Astrocyte (in vitro differentiated cells and primary cell): ENCODE data around the gene COPB2. TPM values are rescaled to one million over a fixed set of nuclear protein-coding genes. Genes with fewer than 3 reads are reported as not detected.

Experiments used
- DNase-seq: peaks from one replicate; pipeline ENCODE4 v3.0.0-alpha.2; 2010; ENCODE audit warnings: low read depth
- FAIRE-seq: peaks from 2 replicates; lab custom pipeline; 2011; peaks lifted over from hg19 to GRCh38; lab: Jason Lieb, UNC
- H2AFZ ChIP-seq: 2 replicates; pipeline ENCODE4 v1.6.0; 2012; ENCODE audit warnings: low read depth, low read length, inconsistent platforms
- H3K27ac ChIP-seq: 2 replicates; pipeline ENCODE4 v1.5.1; 2011; ENCODE audit warnings: low read depth, low read length, inconsistent platforms
- H3K27me3 ChIP-seq: 2 replicates; pipeline ENCODE4 v1.6.0; 2011; ENCODE audit warnings: low read length, inconsistent platforms; ENCODE audit not compliant: insufficient read depth
- H3K36me3 ChIP-seq: 2 replicates; pipeline ENCODE4 v1.5.1; 2011; ENCODE audit warnings: low read length, inconsistent platforms; ENCODE audit not compliant: insufficient read depth
- H3K4me1 ChIP-seq: 2 replicates; pipeline ENCODE4 v1.5.1; 2011; ENCODE audit warnings: low read length, inconsistent platforms; ENCODE audit not compliant: insufficient read depth
- H3K4me2 ChIP-seq: 2 replicates; pipeline ENCODE4 v1.6.0; 2012; ENCODE audit warnings: low read length, inconsistent platforms
- H3K4me3 ChIP-seq: 2 replicates; pipeline ENCODE4 v1.5.1; 2011; ENCODE audit warnings: low read depth, mild to moderate bottlenecking, low read length, inconsistent platforms; ENCODE audit not compliant: insufficient read depth
- H3K79me2 ChIP-seq: 2 replicates; pipeline ENCODE4 v1.6.0; 2012; ENCODE audit warnings: mild to moderate bottlenecking, low read length, inconsistent platforms; ENCODE audit not compliant: insufficient read depth
- H3K9ac ChIP-seq: 2 replicates; pipeline ENCODE4 v1.6.0; 2012; ENCODE audit warnings: mild to moderate bottlenecking, low read length, inconsistent platforms
- H3K9me3 ChIP-seq: 2 replicates; pipeline ENCODE4 v1.5.1; 2012; ENCODE audit warnings: low read depth, mild to moderate bottlenecking, low read length, inconsistent platforms; ENCODE audit not compliant: insufficient read depth
- H4K20me1 ChIP-seq: 2 replicates; pipeline ENCODE4 v1.6.0; 2012; ENCODE audit warnings: low read length, inconsistent platforms; ENCODE audit not compliant: insufficient read depth
- H3K27ac Mint-ChIP-seq: one replicate; pipeline ENCODE4 v1.8.0; 2021; ENCODE audit warnings: mild to moderate bottlenecking, mixed read lengths; ENCODE audit not compliant: unreplicated experiment
- H3K27me3 Mint-ChIP-seq: one replicate; pipeline ENCODE4 v1.8.0; 2021; ENCODE audit warnings: low read depth, mixed read lengths; ENCODE audit not compliant: unreplicated experiment
- H3K36me3 Mint-ChIP-seq: one replicate; pipeline ENCODE4 v1.8.0; 2021; ENCODE audit warnings: low read depth, mixed read lengths; ENCODE audit not compliant: unreplicated experiment
- H3K4me1 Mint-ChIP-seq: one replicate; pipeline ENCODE4 v1.8.0; 2021; ENCODE audit warnings: low read depth, mixed read lengths; ENCODE audit not compliant: unreplicated experiment
- H3K4me3 Mint-ChIP-seq: one replicate; pipeline ENCODE4 v1.8.0; 2021; ENCODE audit warnings: mild to moderate bottlenecking, moderate library complexity, mixed read lengths; ENCODE audit not compliant: unreplicated experiment
- H3K9me3 Mint-ChIP-seq: one replicate; pipeline ENCODE4 v1.8.0; 2021; ENCODE audit warnings: mild to moderate bottlenecking, mixed read lengths; ENCODE audit not compliant: unreplicated experiment
- EZH2 ChIP-seq: IDR thresholded peaks from 2 replicates; pipeline ENCODE4 v1.6.1; 2012; ENCODE audit warnings: mild to moderate bottlenecking, low read length, inconsistent platforms; ENCODE audit not compliant: insufficient read depth
- total RNA-seq: library from RNA; stranded (reverse); gene quantifications from 2 replicates; pipeline ENCODE4 v1.2.1, GENCODE V29; 2021
- TF ChIP-seq, protein P1 (sequence below): IDR thresholded peaks from 2 replicates; pipeline ENCODE4 v1.5.1; 2011; ENCODE audit warnings: low read depth, mild to moderate bottlenecking, inconsistent platforms, low read length, moderate library complexity; ENCODE audit not compliant: insufficient read depth

Gene COPB2
- total RNA-seq, 1 donor from 2014 or later, result 269 TPM

DNA sequence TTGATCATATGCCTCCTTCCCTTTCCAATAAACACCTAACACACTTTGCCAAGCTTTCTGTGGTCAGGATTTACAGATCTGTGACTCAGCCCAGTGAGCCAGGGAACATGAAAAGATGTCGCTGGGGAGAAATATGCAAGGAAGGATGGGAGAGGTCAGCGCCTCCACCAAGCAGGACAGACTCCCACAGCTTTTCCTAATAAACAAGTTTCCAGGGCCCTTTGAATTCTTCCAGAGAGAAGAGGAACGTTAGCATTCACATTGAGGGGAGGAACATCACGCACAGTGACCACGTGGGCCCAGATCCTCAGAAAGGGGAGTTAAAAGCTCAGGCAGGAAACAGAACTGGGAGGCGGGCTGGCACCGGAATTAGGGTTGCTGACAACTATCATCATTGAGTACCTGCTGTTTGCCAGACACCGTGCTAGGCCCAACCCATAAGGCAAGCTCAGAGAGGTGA is 78.9 kb downstream of the COPB2 start:
- Histone ChIP-seq H3K27ac (peak overlapping the region; percentile 74), H3K4me3 (no peak overlapping the region), H3K4me1 (peaks cover 43% of the 10 kb centered on the region), H3K9me3 (no peaks in the 10 kb centered on the region), H3K27me3 (no peaks in the 10 kb centered on the region), H3K36me3 (no peaks in the 10 kb centered on the region), H3K9ac (peak overlapping the region; percentile 44), H3K4me2 (peak overlapping the region; percentile 53), H2AFZ (peak overlapping the region; percentile 35), H3K79me2 (no peaks in the 10 kb centered on the region), H4K20me1 (no peaks in the 10 kb centered on the region)
- peaks cover 7% of the 10 kb centered on the region for H3K9me3 Mint-ChIP-seq
- peak overlapping the region; percentile 78 for H3K27ac Mint-ChIP-seq
- no peak for TF ChIP-seq EZH2
- TF ChIP-seq, protein P1, sequence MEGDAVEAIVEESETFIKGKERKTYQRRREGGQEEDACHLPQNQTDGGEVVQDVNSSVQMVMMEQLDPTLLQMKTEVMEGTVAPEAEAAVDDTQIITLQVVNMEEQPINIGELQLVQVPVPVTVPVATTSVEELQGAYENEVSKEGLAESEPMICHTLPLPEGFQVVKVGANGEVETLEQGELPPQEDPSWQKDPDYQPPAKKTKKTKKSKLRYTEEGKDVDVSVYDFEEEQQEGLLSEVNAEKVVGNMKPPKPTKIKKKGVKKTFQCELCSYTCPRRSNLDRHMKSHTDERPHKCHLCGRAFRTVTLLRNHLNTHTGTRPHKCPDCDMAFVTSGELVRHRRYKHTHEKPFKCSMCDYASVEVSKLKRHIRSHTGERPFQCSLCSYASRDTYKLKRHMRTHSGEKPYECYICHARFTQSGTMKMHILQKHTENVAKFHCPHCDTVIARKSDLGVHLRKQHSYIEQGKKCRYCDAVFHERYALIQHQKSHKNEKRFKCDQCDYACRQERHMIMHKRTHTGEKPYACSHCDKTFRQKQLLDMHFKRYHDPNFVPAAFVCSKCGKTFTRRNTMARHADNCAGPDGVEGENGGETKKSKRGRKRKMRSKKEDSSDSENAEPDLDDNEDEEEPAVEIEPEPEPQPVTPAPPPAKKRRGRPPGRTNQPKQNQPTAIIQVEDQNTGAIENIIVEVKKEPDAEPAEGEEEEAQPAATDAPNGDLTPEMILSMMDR, result no peak
- peaks cover 62% of the 10 kb centered on the region for H3K4me1 Mint-ChIP-seq
- FAIRE-seq (peak; percentile 71), DNase-seq (peak; percentile 92)
- H3K4me3 Mint-ChIP-seq, result no peak overlapping the region
- H3K27me3 Mint-ChIP-seq, result peaks cover 10% of the 10 kb centered on the region
- H3K36me3 Mint-ChIP-seq, result peaks cover 3% of the 10 kb centered on the region

DNA sequence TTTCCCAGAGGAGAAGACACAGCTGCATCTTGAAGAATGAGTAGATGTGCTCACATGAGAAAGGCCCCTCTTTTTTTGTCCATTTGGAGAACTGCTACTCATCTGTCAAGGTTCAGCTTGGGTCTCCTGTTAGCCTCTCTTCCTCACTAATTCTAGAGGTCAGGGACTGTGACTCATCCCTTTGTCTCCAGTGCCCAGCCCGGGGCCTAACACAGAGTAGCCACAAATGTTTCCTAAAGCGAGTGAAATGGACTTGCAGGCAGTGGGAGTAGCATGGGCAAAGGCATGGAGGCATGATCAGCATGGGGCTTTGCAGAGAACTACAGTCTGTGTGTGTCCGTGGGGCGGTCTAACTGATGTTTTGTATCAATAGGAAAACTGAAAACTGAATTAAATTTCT is 79.6 kb downstream of the COPB2 start:
- H3K9me3 ChIP-seq, result no peaks in the 10 kb centered on the region
- TF ChIP-seq, protein P1, result no peak
- no peaks in the 10 kb centered on the region for H3K27me3 ChIP-seq
- peak overlapping the region; percentile 19 for H2AFZ ChIP-seq
- H3K27ac ChIP-seq, result peak overlapping the region; percentile 74
- peaks cover 5% of the 10 kb centered on the region for H3K27me3 Mint-ChIP-seq
- no peak overlapping the region for H3K4me3 Mint-ChIP-seq
- DNase-seq (peak; percentile 52), FAIRE-seq (no peak)
- peaks cover 43% of the 10 kb centered on the region for H3K4me1 ChIP-seq
- peaks cover 62% of the 10 kb centered on the region for H3K4me1 Mint-ChIP-seq
- H3K9ac ChIP-seq, result no peak overlapping the region
- no peaks in the 10 kb centered on the region for H3K79me2 ChIP-seq
- H3K4me2 ChIP-seq, result peak overlapping the region; percentile 53
- no peak overlapping the region for H3K4me3 ChIP-seq
- H4K20me1 ChIP-seq, result no peaks in the 10 kb centered on the region
- H3K27ac Mint-ChIP-seq, result peak overlapping the region; percentile 78
- no peaks in the 10 kb centered on the region for H3K36me3 ChIP-seq
- H3K36me3 Mint-ChIP-seq, result peaks cover 3% of the 10 kb centered on the region
- H3K9me3 Mint-ChIP-seq, result peaks cover 6% of the 10 kb centered on the region

DNA sequence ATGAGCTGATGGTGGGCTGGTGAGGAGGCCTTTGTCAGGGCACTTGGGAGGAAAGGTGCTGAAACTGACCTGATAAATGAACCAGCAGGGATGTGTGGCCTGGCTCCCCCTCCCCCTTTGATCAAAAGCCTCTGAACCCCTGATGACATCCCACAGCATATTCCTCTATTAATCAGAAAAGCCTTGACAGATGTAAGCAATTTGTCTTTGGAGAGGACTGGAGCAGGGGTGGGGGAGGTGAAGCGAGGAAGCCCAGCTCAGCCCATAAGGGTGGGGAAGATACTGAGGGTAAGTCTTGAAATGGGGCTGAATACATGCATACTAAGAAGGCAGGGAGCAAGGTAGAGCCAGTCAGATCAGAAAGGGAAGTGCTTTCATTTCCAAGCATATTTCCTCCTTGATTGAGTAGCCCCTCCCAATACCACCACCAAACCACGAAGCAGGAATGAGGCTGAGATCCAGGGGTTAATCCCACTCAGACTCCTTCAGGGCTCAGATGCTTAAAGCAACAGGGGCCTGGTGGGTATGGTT is 80.3 kb downstream of the COPB2 start:
- H3K27ac ChIP-seq, result no peak overlapping the region

More for the DNA sequence above, 80.3 kb downstream of the COPB2 start:
- Histone ChIP-seq H2AFZ (no peak overlapping the region), H3K9ac (peak overlapping the region; percentile 3), H4K20me1 (no peaks in the 10 kb centered on the region), H3K4me1 (peaks cover 43% of the 10 kb centered on the region), H3K79me2 (no peaks in the 10 kb centered on the region), H3K4me2 (peak overlapping the region; percentile 53), H3K9me3 (no peaks in the 10 kb centered on the region), H3K36me3 (no peaks in the 10 kb centered on the region), H3K4me3 (no peak overlapping the region), H3K27me3 (no peaks in the 10 kb centered on the region)
- peaks cover 62% of the 10 kb centered on the region for H3K4me1 Mint-ChIP-seq
- no peak for DNase-seq
- H3K27ac Mint-ChIP-seq, result peak overlapping the region; percentile 78
- H3K9me3 Mint-ChIP-seq, result peaks cover 3% of the 10 kb centered on the region
- no peaks in the 10 kb centered on the region for H3K27me3 Mint-ChIP-seq
- H3K36me3 Mint-ChIP-seq, result no peaks in the 10 kb centered on the region
- no peak for TF ChIP-seq EZH2
- TF ChIP-seq, protein P1, result no peak
- no peak for FAIRE-seq
- H3K4me3 Mint-ChIP-seq, result no peak overlapping the region
